Peyer's patch (tissue), 4 donors: ENCODE results near the gene ARHGEF2.

Source experiments
- CTCF ChIP-seq, 6 experiments: fragments of 450-650 bp in 4 of 6; fragments of 200-600 bp in 2 of 6; sonication (generic) in 1 of 6; IDR thresholded peaks; one replicate each; pipeline ENCODE4 v1.5.1; 2017 to 2019; ENCODE audit warnings: antibody characterized with exemption in 6 of 6, mild to moderate bottlenecking in 3 of 6, moderate library complexity in 1 of 6
- POLR2A ChIP-seq, 2 donors: fragments of 450-650 bp; IDR thresholded peaks; one replicate each; pipeline ENCODE4 v1.5.1; 2017; ENCODE audit warnings: antibody characterized with exemption in 2 of 2, mild to moderate bottlenecking in 2 of 2, moderate library complexity in 2 of 2

- TF ChIP-seq CTCF (IDR thresholded peaks at IDR 0.05) (no peak), POLR2A (IDR thresholded peaks at IDR 0.05) (no peak)
Observed at GRCh38 chr1:155964193-155964592, 14.2 kb downstream of the ARHGEF2 start.
